Measurements from ENCODE around the gene BBLN.

Gene BBLN

DNA sequence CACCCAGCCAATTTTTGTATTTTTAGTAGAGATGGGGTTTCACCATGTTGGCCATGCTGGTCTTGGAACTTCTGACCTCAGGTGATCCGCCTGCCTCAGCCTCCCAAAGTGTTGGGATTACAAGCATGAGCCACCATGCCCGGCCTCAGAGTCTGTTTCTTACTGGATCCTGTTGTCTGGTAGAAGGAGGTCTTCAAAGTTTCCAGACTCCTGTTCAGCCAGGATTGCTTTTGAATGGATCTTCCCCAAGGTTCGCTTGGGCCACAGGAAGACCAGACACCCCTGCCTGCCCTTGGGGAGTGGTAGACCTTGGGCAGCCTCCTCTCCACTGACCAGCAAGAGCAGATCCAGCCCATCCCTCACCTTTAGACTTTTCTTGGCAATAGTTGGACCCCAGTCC lies 18.5 kb upstream of the BBLN start:
- TF ChIP-seq, protein P1, sequence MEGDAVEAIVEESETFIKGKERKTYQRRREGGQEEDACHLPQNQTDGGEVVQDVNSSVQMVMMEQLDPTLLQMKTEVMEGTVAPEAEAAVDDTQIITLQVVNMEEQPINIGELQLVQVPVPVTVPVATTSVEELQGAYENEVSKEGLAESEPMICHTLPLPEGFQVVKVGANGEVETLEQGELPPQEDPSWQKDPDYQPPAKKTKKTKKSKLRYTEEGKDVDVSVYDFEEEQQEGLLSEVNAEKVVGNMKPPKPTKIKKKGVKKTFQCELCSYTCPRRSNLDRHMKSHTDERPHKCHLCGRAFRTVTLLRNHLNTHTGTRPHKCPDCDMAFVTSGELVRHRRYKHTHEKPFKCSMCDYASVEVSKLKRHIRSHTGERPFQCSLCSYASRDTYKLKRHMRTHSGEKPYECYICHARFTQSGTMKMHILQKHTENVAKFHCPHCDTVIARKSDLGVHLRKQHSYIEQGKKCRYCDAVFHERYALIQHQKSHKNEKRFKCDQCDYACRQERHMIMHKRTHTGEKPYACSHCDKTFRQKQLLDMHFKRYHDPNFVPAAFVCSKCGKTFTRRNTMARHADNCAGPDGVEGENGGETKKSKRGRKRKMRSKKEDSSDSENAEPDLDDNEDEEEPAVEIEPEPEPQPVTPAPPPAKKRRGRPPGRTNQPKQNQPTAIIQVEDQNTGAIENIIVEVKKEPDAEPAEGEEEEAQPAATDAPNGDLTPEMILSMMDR (IDR thresholded peaks at IDR 0.05; ENCODE audit: borderline replicate concordance, control extremely low read depth, extremely low read depth, insufficient read depth, missing control alignments), result no peak
- no peak for DNase-seq (ENCODE audit: low spot score)
- in situ Hi-C loops (cut with MboI; ENCODE audit: low sequenced_read_pairs, unreplicated experiment), result no loop called here

DNA sequence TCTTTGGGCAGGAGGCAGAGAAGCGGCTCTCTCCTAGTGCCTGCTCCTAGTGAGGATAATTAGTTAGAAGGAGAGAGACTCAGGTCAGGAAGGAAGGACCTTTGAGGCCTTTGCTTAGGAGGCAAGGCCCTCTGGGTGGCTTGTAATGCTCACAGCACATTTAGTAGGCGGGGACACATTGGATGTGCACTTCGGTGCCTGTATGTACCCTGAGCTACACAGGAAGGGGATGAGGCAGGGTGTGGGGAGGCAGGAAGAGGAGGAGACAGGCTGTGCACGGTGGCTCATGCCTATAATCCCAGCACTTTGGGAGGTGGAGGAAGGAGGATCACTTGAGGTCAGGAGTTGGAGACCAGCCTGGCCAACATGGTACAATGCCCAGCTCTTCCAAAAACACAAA lies 18.0 kb upstream of the BBLN start:
- TF ChIP-seq, protein P1 (IDR thresholded peaks at IDR 0.05; ENCODE audit: borderline replicate concordance, control extremely low read depth, extremely low read depth, insufficient read depth, missing control alignments), result no peak
- DNase-seq (ENCODE audit: low spot score), result no peak
- in situ Hi-C loops (cut with MboI; ENCODE audit: low sequenced_read_pairs, unreplicated experiment), result no loop called here

DNA sequence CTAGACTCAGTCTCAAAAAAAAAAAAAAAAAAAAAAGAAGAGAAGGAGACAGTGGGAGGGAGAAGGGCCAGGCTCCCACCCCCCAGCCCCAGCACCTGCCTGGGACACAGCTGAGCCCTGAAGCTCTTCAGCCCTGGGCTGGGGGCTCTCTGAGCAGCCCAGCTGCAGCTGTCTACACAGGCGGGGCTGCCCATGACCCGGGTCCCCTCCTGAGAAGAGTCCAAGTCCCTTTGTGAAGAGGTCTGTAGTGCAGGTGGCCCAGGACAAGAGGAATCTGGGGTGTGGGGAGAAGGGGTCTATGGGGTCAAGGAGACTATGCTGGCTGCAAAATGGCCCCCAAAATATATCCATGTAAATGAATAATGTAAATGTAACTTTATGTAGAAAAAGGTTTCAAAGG lies 17.5 kb upstream of the BBLN start:
- TF ChIP-seq, protein P1 (IDR thresholded peaks at IDR 0.05; ENCODE audit: borderline replicate concordance, control extremely low read depth, extremely low read depth, insufficient read depth, missing control alignments), result no peak
- no peak for DNase-seq (ENCODE audit: low spot score)
- in situ Hi-C loops (cut with MboI; ENCODE audit: low sequenced_read_pairs, unreplicated experiment), result no loop called here

DNA sequence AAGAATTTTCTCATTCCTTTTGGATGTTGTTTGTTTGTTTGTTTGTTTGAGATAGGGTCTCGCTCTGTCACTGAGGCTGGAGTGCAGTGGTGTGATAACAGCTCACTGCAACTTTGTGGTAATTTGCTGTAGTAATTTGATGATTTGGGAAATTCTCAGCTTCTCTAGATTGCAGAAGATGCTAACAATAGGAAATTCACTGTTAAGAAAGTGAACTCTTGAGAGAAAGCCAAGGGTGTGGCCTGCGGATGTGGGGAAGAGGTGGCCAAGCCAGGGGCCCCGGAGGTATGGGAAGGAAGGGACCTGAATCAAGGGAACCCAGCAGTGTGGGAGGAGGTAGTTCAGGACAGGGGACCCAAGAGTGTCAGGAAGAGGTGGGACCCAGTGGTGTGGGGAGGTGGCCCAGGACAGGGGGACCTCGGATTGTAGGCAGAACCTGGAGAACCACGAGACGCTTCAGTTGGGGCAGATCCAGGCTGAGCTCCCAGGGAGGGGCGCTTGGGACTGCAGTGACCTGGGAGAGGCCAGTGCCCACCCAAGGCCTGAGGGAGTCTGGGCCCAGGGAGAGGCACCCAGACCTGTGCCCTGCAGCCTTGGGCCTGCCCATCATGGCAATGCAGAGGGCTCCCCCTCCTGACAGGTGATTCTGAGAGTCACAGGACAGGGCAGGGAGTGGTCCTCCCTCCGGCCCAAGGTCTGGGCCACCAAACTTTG lies 16.4 kb upstream of the BBLN start:
- in situ Hi-C loops (cut with MboI; ENCODE audit: low sequenced_read_pairs, unreplicated experiment), result no loop called here
- no peak for DNase-seq (ENCODE audit: low spot score)
- TF ChIP-seq, protein P1 (IDR thresholded peaks at IDR 0.05; ENCODE audit: borderline replicate concordance, control extremely low read depth, extremely low read depth, insufficient read depth, missing control alignments), result no peak

DNA sequence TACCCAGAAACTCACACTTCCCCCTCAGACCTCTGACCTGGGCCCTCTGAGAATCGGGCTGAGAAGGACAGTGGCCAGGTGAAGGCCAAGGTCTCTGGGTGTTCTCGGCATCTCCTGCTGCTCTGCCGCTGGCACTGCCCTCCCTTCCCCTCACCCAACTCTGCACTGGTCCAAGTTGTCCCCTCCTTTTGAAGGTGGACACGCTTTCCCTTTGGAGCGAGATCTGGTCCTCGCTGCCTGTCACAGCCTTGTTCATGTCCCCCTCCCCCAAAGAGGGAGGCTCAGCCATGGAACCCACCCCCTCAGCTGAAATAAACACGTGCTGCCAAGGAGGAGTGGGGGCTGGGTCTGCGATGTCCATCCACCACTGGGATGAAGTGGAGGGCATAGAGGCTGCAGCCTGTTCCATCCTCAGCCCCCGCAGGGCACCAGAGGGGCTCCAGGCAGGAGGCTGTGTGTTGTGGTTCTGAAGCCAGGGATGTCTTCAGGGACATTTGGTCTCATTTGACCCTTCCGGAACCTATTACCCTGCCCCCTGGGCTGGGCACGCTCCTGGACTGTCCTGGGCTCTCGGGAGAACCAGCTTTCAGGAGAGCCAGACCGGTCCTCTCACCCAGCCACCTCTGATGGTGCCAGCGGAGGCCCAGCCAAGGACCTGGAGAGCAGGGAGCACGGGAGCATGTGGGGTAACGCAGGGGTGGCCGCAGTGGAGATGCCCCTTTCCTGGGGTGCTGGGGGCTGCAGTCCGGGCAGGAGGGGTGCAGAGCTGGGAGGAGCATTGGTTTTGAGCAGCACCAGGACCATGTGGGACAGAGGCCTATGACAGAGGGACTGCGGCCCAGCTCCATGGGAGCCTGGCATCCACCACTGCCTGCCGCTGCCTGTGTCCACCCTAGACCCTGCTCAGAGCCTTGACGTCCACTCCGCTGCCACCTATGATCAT lies 15.6 kb upstream of the BBLN start:
- TF ChIP-seq, protein P1 (IDR thresholded peaks at IDR 0.05; ENCODE audit: borderline replicate concordance, control extremely low read depth, extremely low read depth, insufficient read depth, missing control alignments), result no peak
- in situ Hi-C loops (cut with MboI; ENCODE audit: low sequenced_read_pairs, unreplicated experiment), result no loop called here
- DNase-seq (ENCODE audit: low spot score), result no peak

DNA sequence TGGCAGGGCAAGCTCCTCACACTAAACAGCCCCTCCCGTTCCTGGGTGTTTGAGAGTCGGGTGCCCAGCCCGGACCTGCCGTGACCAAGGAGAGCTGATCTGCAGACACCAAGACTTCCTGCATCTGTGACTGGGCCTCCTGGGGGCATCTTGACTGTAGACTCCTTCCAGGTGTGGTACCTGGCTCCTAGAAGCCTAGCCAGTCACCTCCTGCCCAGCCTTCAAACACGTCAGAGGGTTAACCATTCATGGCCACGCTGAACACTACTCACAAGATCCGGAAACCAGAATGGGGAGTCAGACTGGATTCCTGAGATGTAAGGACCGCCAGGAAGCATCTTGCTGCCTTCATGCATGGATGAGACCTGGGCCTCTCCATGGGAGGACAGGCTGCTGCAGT lies 14.5 kb upstream of the BBLN start:
- in situ Hi-C loops (cut with MboI; ENCODE audit: low sequenced_read_pairs, unreplicated experiment), result no loop called here
- TF ChIP-seq, protein P1 (IDR thresholded peaks at IDR 0.05; ENCODE audit: borderline replicate concordance, control extremely low read depth, extremely low read depth, insufficient read depth, missing control alignments), result no peak
- DNase-seq (ENCODE audit: low spot score), result no peak

All from GM13976 (cell line).